H1 (cell line): ENCODE measurements around the gene PLXNA3. TPM values are rescaled to one million over a fixed set of nuclear protein-coding genes. Genes with fewer than 3 reads are reported as not detected.

Experiments
- CTBP2 ChIP-seq: IDR thresholded peaks from 2 replicates; pipeline ENCODE4 v1.7.0; 2011; ENCODE audit warnings: borderline replicate concordance, mild to moderate bottlenecking, moderate library complexity, mixed read lengths, low read length; ENCODE audit not compliant: insufficient read depth, insufficient read length
- JUN ChIP-seq: IDR thresholded peaks from 2 replicates; pipeline ENCODE4 v1.6.1; 2011; ENCODE audit warnings: low read depth, mild to moderate bottlenecking, improper control_type of control experiment, low read length
- JUND ChIP-seq: IDR thresholded peaks from 2 replicates; pipeline ENCODE4 v1.6.1; 2011; ENCODE audit warnings: mild to moderate bottlenecking, improper control_type of control experiment, low read length
- RBBP5 ChIP-seq: IDR thresholded peaks from 2 replicates; pipeline ENCODE4 v1.7.1; 2012; ENCODE audit warnings: low read depth, mild to moderate bottlenecking, inconsistent platforms, low read length, moderate library complexity, borderline replicate concordance
- RFX5 ChIP-seq: IDR thresholded peaks from 2 replicates; pipeline ENCODE4 v1.6.1; 2011; ENCODE audit warnings: low read depth, low read length, improper control_type of control experiment, borderline replicate concordance
- SIN3A ChIP-seq, 2 experiments: IDR thresholded peaks in 1 of 2; conservative IDR thresholded peaks in 1 of 2; 2 replicates each; pipeline ENCODE4 v1.6.1; 2011 to 2012; ENCODE audit warnings: low read length in 2 of 2, improper control_type of control experiment in 1 of 2, low read depth in 1 of 2, mild to moderate bottlenecking in 1 of 2
- SRF ChIP-seq: IDR thresholded peaks from 2 replicates; pipeline ENCODE4 v1.6.1; 2011; ENCODE audit warnings: mild to moderate bottlenecking, low read depth, low read length, moderate library complexity
- TAF1 ChIP-seq: IDR thresholded peaks from 2 replicates; pipeline ENCODE4 v1.6.1; 2011; ENCODE audit warnings: mild to moderate bottlenecking, low read depth, low read length
- USF2 ChIP-seq: IDR thresholded peaks from 2 replicates; pipeline ENCODE4 v1.6.1; 2011; ENCODE audit warnings: low read length, improper control_type of control experiment
- polyA plus RNA-seq, 7 experiments: library from polyadenylated mRNA; depleted of rRNA in 3 of 7; stranded (reverse) in 5 of 7; unstranded in 2 of 7; fragments of >200 nt in 5 of 7; fragments of 200-250 nt in 2 of 7; gene quantifications; 1 replicate in 5 of 7; 2 replicates in 1 of 7; 4 replicates in 1 of 7; pipeline versions ENCODE4 v1.2.1 to v1.2.3, GENCODE V29; 2011 to 2013; ENCODE audit warnings: missing spikeins in 2 of 7, mixed read lengths in 2 of 7
- total RNA-seq: library from RNA; stranded (reverse); fragmentation: NEBNext Ultra II Directional; extraction: Animal tissue kit (Norgen Biotek cat#: 25700); gene quantifications from 2 replicates; pipeline ENCODE4 v1.2.1, GENCODE V29; 2021
- TF ChIP-seq, protein P1 (sequence below): fragments of 300-600 bp; sonication (generic); IDR thresholded peaks from 2 replicates; pipeline ENCODE4 v1.7.1; 2012; ENCODE audit warnings: low read length, moderate library complexity, mild to moderate bottlenecking, inconsistent platforms; ENCODE audit not compliant: insufficient replicate concordance

The PLXNA3 gene
- total and polyA plus RNA-seq, 2 of the 8 experiments (the other 6 are each of a cell fraction or from before 2014, with no cell fraction given): 10.7 to 18.2 TPM

DNA sequence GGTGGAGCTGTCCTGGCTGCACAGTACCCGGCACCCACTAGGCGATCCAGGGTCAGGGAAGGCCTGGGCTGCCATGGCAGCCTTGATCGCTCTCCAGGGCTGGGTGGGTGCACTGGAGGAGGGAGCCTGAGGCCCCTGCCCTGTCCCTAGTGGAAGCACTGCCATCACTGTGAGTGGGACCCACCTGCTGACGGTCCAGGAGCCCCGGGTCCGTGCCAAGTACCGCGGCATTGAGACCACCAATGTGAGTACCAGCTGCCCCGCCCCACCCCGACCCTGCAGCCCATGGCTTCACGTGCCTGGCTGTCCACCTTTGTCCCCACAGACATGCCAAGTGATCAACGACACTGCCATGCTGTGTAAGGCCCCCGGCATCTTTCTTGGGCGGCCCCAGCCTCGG lies 8.8 kb downstream of the PLXNA3 start (continued):
- TF ChIP-seq, protein P1, sequence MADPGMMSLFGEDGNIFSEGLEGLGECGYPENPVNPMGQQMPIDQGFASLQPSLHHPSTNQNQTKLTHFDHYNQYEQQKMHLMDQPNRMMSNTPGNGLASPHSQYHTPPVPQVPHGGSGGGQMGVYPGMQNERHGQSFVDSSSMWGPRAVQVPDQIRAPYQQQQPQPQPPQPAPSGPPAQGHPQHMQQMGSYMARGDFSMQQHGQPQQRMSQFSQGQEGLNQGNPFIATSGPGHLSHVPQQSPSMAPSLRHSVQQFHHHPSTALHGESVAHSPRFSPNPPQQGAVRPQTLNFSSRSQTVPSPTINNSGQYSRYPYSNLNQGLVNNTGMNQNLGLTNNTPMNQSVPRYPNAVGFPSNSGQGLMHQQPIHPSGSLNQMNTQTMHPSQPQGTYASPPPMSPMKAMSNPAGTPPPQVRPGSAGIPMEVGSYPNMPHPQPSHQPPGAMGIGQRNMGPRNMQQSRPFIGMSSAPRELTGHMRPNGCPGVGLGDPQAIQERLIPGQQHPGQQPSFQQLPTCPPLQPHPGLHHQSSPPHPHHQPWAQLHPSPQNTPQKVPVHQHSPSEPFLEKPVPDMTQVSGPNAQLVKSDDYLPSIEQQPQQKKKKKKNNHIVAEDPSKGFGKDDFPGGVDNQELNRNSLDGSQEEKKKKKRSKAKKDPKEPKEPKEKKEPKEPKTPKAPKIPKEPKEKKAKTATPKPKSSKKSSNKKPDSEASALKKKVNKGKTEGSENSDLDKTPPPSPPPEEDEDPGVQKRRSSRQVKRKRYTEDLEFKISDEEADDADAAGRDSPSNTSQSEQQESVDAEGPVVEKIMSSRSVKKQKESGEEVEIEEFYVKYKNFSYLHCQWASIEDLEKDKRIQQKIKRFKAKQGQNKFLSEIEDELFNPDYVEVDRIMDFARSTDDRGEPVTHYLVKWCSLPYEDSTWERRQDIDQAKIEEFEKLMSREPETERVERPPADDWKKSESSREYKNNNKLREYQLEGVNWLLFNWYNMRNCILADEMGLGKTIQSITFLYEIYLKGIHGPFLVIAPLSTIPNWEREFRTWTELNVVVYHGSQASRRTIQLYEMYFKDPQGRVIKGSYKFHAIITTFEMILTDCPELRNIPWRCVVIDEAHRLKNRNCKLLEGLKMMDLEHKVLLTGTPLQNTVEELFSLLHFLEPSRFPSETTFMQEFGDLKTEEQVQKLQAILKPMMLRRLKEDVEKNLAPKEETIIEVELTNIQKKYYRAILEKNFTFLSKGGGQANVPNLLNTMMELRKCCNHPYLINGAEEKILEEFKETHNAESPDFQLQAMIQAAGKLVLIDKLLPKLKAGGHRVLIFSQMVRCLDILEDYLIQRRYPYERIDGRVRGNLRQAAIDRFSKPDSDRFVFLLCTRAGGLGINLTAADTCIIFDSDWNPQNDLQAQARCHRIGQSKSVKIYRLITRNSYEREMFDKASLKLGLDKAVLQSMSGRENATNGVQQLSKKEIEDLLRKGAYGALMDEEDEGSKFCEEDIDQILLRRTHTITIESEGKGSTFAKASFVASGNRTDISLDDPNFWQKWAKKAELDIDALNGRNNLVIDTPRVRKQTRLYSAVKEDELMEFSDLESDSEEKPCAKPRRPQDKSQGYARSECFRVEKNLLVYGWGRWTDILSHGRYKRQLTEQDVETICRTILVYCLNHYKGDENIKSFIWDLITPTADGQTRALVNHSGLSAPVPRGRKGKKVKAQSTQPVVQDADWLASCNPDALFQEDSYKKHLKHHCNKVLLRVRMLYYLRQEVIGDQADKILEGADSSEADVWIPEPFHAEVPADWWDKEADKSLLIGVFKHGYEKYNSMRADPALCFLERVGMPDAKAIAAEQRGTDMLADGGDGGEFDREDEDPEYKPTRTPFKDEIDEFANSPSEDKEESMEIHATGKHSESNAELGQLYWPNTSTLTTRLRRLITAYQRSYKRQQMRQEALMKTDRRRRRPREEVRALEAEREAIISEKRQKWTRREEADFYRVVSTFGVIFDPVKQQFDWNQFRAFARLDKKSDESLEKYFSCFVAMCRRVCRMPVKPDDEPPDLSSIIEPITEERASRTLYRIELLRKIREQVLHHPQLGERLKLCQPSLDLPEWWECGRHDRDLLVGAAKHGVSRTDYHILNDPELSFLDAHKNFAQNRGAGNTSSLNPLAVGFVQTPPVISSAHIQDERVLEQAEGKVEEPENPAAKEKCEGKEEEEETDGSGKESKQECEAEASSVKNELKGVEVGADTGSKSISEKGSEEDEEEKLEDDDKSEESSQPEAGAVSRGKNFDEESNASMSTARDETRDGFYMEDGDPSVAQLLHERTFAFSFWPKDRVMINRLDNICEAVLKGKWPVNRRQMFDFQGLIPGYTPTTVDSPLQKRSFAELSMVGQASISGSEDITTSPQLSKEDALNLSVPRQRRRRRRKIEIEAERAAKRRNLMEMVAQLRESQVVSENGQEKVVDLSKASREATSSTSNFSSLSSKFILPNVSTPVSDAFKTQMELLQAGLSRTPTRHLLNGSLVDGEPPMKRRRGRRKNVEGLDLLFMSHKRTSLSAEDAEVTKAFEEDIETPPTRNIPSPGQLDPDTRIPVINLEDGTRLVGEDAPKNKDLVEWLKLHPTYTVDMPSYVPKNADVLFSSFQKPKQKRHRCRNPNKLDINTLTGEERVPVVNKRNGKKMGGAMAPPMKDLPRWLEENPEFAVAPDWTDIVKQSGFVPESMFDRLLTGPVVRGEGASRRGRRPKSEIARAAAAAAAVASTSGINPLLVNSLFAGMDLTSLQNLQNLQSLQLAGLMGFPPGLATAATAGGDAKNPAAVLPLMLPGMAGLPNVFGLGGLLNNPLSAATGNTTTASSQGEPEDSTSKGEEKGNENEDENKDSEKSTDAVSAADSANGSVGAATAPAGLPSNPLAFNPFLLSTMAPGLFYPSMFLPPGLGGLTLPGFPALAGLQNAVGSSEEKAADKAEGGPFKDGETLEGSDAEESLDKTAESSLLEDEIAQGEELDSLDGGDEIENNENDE: no peak
- TF ChIP-seq TAF1 (no peak), RBBP5 (no peak), JUND (no peak), RFX5 (no peak), JUN (no peak), USF2 (no peak), SRF (no peak), CTBP2 (no peak), SIN3A (conservative IDR thresholded peaks at IDR 0.05 in 1 of 2, IDR thresholded peaks at IDR 0.05 in 1 of 2; ENCODE audit: low read depth in 1 of 2, low read length in 2 of 2) (no peak)
